Epithelial cell of prostate (primary cell): Measurements from ENCODE around the gene SMIM30.
A peak's percentile ranks its signal among the peaks of the same experiment; 100 is the strongest.
"Not testable (repeated sequence)": the region's sequence is repeated elsewhere in the genome, so short reads cannot be mapped to it uniquely, and the experiment has no call there.

Experiments
- DNase-seq: peaks from one replicate; pipeline ENCODE4 v3.0.0-alpha.2; 2011; ENCODE audit warnings: low read depth, low spot score
- H3K27ac ChIP-seq: fragments of 450-650 bp; 2 replicates; pipeline ENCODE4 v1.5.1; 2017; ENCODE audit warnings: mild to moderate bottlenecking

The SMIM30 gene, protein sequence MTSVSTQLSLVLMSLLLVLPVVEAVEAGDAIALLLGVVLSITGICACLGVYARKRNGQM

GRCh38 chr7:113118074-113118959 lies at the start of gene SMIM30:
Gene SMIM30, minus strand, starts transcription at chr7:113118554. Its CDS starts 976 bp downstream, at chr7:113117578.
- H3K27ac ChIP-seq, result peak within 1 kb of the TSS; percentile 55
- DNase-seq, result no peak

DNA sequence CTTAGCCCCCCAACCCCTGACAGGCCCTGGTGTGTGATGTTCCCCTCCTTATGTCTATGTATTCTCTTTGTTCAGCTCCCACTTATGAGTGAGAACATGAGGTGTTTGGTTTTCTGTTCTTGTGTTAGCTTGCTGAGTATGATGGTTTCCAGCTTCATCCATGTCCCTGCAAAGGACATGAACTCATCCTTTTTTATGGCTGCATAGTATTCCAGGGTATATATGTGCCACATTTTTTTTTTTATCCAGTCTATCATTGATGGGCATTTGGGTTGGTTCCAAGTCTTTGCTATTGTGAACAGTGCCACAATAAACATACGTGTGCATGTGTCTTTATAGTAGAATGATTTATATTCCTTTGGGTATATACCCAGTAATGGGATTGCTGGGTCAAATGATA lies 47.8 kb upstream of the SMIM30 start:
- DNase-seq, H3K27ac ChIP-seq: not testable (repeated sequence)

GRCh38 chr7:113161050-113161449 lies 42.7 kb upstream of the SMIM30 start:
- H3K27ac ChIP-seq, result no peak overlapping the region

DNA sequence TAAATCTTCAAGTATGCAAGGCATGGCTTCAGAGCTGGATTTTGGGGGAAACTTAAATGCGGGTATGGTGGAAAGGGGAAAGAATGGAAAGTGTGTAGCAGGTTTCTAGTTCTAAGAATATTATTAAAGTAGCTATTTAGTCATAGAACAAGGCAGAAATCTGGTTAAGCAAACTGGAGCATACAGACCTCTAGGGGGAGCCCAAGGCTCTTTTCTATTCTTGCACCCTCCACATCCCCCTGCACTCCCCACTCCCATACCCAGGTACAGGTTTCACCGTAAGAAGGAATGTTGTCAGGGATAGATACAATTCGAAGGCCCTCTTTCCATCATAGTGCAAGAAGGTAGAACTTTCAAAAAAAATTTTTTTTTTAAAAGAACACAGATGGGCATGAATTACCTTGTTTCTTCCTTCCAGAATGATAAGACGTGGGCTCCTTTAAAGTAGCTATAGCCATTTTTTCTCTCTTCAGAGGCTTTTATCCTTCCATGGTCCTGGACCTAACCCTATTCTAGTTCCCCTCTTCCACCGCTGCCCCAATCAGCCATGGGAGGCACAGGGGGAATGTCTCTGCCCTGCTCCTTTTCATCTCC lies 41.5 kb upstream of the SMIM30 start:
- no peak for DNase-seq

More at GRCh38 chr7:113161050-113161449, 42.7 kb upstream of the SMIM30 start:
- no peak for DNase-seq

GRCh38 chr7:113158756-113159155 lies 40.4 kb upstream of the SMIM30 start:
- H3K27ac ChIP-seq, result no peak overlapping the region
- DNase-seq, result no peak

More for the DNA sequence above, 41.5 kb upstream of the SMIM30 start:
- H3K27ac ChIP-seq, result no peak overlapping the region

DNA sequence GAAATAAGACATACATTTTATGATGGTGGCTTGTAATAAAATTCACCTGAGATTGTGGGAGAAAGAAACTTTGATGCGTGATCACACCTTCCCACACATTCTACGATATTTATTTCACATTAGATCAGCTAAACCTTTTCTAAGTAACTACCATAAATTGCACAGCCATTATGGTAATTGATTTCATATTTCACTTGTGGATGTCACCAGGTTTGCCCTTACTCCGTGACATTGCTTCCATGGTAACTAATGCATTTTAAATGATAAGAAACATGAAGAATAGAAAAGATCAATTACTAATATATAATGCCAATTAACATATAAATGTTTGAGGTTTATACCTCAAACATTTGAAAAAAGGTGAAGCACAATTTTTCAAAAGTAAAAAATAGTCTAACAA lies 35.8 kb upstream of the SMIM30 start:
- DNase-seq, result no peak
- no peak overlapping the region for H3K27ac ChIP-seq

DNA sequence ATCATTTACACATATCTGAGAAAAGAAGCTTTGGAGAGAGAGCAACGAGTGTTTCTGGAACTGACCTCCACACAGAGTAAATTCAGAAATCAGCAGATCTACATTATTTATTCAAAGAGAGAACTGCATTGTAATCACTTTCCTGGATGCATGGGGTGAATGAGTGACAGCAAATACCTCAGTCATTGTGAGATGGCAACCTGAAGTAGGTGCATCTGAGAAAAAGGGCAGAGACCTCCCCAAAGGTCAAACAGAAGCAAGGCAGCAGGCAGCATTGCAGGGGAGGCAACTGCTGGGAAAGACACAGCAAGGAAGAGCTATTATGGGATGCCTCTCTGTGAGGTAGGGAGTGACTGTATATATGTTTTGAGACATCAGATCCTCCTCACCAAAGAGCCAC lies 26.5 kb upstream of the SMIM30 start:
- no peak overlapping the region for H3K27ac ChIP-seq
- DNase-seq, result no peak

DNA sequence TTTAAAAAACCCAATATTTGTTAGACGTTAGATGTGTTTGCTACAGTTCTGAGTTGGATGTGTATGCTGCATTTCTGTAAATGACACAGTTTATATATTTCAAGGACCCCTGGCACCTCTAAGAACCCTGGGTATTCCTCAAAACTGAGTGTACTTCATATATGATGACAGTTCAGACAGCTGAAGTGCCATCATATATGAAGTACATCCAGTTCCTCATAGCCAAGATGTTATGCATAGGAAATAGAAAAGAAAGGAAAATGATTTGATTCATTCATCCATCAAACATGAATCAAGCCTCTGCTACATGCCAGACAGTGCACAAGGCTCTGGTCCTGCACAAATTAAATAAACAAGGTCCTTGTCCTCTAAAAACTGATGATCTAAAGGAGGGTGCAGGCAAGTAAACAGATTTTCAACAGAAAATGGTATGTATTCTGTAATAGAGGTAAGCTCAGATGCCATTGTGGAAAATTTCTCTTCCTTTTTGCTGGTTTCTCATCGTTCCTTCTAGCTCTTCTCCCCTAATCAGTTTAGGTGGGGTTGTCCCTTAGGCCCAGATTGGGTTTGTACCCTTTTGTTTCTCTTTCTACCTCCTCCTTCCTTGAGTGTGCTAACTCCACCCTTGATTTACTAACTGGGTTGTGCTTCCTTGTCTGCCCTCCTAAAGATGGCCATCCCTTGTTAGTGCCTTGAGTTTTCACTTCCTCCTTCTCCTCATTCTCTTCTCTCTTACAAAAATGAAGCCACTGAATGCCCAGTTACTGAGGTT lies 25.3 kb upstream of the SMIM30 start:
- no peak overlapping the region for H3K27ac ChIP-seq
- no peak for DNase-seq

DNA sequence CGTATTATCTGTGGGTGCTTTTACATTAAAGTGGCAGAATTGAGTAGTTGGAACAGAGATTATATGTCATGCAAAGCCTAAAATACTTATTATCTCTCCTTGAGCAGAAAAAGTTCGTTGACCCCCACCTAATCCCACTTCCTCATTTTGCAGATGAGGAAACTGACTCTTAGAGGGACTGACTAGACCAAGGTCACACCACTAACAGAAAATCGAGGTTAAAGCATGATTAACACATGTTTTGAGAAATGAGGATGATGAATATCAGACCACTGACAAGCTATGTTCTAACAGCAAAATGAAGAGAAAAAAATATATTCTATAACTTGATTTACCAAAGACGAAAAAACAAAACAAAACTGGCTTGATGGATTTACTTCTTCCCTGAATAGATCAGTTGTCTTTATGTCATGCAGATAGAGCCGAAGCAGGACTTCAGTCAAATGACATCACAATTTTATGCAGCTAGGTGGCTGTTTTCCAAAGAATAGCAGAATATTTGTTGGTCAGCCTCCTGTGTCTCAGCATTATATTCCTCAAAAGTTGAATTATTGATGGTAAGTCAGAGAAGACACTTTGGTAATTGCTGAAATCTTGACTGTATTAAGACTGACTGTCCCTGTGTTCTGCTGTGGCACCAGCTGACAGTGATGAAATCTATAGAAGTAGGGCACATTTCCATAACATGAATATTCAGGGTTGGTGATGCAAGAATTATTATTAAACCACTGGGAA lies 24.2 kb upstream of the SMIM30 start:
- no peak for DNase-seq
- no peak overlapping the region for H3K27ac ChIP-seq

DNA sequence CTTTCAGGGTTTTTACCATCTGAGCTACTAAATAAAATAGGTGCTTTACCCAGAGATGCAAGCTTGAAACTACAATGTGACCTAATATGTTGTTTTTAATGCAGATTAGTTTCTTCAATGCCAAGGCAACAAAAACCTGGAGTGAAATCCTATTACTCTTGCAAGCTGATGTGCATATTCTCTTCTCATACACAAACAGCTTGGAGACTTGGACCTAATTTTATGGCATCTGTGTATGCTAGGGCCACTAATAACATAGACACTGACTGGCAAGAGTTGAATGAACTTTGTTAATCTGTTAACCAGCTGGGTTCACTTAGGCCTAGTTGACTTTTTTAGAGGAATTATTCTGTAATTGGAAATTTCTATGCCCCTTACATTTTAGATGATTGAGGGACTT lies 23.4 kb upstream of the SMIM30 start:
- DNase-seq, result no peak
- no peak overlapping the region for H3K27ac ChIP-seq

DNA sequence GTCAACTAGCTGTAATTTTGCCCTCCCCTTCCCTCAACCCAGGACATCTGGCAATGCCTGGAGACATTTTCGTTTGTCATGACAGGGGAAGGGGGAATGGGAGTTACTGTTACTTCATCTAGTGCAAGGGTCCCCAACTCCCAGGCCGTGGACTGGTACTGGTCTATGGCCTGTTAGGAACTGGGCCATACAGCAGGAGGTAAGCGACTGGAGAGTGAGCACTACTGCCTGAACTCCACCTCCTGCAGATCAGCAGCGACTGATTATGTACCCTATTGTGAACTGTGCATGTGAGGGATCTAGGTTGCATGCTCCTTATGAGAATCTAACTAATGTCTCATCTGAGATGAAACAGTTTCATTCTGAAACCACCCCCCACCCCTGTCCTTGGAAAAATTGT lies 22.6 kb upstream of the SMIM30 start:
- H3K27ac ChIP-seq, result no peak overlapping the region
- DNase-seq, result no peak

- no peak overlapping the region for H3K27ac ChIP-seq
- no peak for DNase-seq
Observed at GRCh38 chr7:113137241-113137640, 18.9 kb upstream of the SMIM30 start.

DNA sequence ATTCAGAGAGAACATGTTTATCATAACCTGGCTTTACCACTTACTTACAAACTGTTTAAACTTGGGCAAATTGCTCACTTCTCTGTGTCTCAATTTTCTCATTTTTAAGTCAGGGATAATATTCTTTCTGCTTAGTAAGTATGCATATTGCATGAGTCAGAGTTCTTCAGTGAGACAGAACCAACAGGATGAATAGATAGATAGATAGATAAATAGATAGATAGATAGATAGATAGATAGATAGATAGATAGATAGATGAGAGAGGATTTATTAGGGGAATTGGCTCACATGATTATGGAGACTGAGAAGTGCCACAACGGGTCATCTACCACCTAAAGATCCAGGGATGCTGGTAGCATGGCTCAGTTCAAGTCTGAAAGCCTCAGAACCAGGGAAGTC lies 15.7 kb upstream of the SMIM30 start:
- H3K27ac ChIP-seq, result no peak overlapping the region
- DNase-seq, result no peak

GRCh38 chr7:113131367-113131766 lies 13.0 kb upstream of the SMIM30 start:
- no peak for DNase-seq
- H3K27ac ChIP-seq, result no peak overlapping the region

GRCh38 chr7:113128031-113128430 lies 9.7 kb upstream of the SMIM30 start:
- peak; percentile 26 for DNase-seq
- H3K27ac ChIP-seq, result no peak overlapping the region

DNA sequence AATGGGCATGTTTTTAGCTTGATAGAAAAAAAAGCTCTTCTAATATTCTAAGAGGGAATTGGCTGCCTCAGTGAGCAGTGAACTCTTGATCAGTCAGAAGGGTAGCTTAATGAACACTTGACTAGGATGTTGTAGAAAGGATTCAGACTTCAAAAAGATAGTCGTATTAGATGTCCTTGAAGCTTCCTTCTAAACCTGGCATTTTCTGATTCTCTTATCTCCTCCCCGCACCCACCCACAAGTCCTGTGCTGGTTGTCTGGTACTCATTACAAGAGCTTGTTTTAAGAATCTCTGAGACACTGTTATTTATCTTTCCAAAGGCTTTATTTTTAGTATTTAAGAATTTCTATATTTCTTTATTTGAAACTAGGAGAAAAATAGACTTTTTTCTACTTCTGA lies 7.4 kb upstream of the SMIM30 start:
- H3K27ac ChIP-seq, result no peak overlapping the region
- DNase-seq, result no peak

DNA sequence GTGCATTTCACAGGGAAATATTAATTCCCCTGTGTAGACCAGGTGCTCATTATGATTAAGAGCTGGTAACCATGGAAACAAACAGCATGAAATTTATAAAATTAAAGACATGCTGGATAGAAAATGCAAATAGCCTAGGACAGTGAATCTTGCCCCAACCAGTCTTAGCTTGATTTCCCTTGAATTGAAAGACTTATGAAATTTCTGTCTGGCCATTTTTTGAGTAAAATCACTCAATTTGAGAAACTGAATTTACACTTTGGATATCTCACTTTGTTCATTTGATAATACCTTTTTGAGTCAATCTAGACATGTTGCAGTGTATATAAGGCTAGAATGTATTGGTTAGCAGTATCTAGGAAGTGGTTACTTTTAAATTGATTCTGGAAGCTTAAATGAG lies 4.4 kb upstream of the SMIM30 start:
- no peak for DNase-seq
- no peak overlapping the region for H3K27ac ChIP-seq

DNA sequence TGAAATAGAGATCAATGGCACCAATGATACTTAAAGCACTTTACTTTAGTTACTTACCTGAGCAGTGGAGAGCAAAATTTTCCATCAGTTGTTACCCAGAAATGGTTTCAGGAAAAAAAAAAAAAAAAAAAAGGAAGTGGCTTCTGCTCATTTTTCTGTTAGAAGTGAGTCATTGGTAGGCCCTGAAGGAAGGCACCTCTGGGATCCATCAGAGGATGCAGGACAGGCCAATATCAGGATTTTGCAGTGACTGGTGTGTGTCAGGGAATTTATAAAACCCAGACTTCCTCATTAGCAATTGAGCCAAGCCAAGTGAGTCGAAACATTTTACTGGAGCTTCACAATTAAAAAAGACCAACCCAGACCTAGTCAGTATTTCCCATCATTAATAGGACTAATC lies 2.3 kb upstream of the SMIM30 start:
- no peak for DNase-seq
- H3K27ac ChIP-seq, result no peak overlapping the region

DNA sequence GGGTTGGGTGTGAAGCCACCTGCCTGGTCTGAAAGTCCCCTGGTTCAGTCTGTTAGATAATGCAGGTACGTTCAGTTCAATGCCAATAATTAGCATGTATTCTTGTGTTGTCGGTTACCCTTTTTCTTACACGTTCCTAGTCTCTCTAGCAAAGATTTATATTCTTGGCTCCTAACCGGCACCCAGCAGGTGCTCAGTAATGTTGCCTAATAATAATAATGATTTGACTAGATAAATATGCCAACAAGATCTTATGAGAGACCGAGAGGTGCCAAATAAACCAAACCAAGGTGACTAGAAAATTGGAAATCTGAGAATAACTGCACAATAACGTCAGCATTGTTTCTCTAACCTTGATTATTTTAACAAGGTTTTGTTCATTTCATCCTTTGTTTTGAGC lies 1.1 kb upstream of the SMIM30 start:
- DNase-seq, result no peak
- H3K27ac ChIP-seq, result no peak overlapping the region

GRCh38 chr7:113117374-113117774 lies 980 bp downstream of the SMIM30 start:
- peak overlapping the region; percentile 55 for H3K27ac ChIP-seq
- DNase-seq, result not testable (repeated sequence)
